Cortex of kidney (tissue), 1 donor: Measurements from ENCODE around the gene TET2.

Experiments
- DNase-seq: peaks from one replicate; lab custom pipeline; 2025; lab: John Stamatoyannopoulos, UW

TET2 gene

DNA sequence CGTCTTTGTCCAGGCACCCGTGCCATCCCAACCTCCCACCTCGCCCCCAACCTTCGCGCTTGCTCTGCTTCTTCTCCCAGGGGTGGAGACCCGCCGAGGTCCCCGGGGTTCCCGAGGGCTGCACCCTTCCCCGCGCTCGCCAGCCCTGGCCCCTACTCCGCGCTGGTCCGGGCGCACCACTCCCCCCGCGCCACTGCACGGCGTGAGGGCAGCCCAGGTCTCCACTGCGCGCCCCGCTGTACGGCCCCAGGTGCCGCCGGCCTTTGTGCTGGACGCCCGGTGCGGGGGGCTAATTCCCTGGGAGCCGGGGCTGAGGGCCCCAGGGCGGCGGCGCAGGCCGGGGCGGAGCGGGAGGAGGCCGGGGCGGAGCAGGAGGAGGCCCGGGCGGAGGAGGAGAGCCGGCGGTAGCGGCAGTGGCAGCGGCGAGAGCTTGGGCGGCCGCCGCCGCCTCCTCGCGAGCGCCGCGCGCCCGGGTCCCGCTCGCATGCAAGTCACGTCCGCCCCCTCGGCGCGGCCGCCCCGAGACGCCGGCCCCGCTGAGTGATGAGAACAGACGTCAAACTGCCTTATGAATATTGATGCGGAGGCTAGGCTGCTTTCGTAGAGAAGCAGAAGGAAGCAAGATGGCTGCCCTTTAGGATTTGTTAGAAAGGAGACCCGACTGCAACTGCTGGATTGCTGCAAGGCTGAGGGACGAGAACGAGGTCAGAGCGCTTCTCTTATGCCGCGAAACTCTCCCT, at the start of gene TET2:
Gene TET2 (plus strand): TSS at position 601 of the 740 bp plus-strand sequence. CDS start 87,067 bp downstream, outside the sequence.
- DNase-seq, result peak; percentile 51

DNA sequence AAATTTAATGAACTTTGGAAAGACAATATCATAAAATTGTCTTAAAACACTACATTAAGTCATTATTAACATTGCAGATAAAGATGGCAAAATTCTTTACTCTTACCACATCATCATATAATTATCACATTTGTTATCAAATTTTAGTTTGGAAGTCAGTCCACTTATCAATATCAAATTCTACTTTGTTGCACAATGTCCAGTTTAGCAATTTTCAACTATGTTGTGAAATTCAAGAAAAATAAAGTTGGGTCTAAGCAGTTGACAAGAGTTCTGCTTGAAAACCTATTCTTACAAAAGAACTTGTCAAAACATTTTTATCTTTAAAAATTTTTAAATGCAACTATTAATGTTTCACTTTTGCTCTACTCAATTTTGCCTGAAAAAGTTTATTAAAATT, 44.7 kb upstream of the TET2 start:
- DNase-seq, result no peak

DNA sequence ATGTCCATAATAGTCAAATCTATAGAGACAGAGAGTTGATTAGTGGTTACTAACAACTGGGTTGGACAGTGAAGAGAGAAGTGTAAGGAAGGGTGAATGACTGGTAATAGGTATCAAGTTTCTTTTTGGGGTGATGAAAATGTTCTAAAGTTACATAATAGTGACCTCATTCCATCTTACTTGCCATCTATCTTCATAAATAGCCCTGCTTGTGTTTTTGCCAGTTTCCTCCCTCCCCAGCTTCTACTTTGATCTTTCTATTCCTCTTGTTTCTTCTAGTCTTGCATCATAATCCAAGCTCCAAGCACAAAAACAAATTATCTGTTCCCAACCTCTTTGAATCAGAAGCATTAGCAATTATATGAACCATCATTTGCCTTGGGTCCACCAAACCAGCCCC, 40.2 kb upstream of the TET2 start:
- no peak for DNase-seq

DNA sequence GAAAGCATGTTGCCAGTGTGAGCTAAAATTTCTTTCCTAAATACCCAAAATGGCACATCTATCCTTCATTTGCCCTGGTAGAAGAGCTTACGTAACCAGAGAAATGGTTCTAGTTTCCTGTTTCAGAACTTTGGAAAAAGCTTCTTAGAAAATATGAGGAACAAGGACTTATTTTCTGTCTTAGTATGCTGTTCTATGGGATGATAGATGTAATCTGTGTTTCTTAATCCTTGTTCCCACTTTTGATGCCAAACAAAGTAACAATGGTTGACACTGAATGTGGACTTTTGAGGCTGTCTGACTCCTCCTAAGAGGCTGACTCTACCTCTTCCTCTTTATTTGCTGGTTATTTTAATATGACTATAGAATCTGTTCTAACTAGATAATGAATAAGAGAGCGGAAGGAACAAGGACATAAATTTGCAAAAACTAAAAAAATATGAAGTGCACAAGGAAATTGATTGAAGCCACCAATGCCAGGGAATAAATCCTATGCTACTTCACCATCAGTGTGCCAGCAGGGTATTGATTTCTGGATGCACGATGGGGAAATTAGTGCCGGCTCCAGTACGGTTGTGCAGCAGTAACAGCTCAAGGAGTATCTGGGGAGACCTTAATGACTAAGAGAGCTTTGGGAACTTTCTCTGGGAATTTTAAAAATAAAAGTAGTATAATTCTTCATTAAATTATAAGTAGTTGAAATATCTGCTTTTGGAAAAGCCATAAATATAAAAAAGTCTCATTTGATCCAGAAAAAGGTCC, 39.4 kb upstream of the TET2 start:
- DNase-seq, result no peak

- no peak for DNase-seq
Observed at GRCh38 chr4:105108971-105109370, 37.7 kb upstream of the TET2 start.

DNA sequence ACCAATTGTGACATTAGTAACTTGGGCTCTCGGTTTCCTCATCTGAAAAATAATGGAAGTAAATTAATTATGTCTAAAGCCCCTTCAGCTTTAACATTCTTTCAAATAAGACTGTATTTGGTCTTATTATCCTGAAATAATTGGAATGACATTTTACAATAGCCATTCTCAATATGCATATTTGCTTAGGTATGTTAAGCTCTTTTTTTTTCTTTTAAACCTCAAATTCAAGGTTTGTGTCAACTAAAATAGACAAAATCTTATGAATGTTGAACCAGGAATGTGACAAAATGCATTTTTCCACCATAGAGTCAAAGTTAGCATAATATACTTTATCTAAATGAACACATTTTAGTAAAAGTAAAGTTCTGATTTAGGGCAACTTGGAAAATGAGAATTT, 34.4 kb upstream of the TET2 start:
- DNase-seq, result no peak

GRCh38 chr4:105113800-105114199, 32.9 kb upstream of the TET2 start:
- no peak for DNase-seq

DNA sequence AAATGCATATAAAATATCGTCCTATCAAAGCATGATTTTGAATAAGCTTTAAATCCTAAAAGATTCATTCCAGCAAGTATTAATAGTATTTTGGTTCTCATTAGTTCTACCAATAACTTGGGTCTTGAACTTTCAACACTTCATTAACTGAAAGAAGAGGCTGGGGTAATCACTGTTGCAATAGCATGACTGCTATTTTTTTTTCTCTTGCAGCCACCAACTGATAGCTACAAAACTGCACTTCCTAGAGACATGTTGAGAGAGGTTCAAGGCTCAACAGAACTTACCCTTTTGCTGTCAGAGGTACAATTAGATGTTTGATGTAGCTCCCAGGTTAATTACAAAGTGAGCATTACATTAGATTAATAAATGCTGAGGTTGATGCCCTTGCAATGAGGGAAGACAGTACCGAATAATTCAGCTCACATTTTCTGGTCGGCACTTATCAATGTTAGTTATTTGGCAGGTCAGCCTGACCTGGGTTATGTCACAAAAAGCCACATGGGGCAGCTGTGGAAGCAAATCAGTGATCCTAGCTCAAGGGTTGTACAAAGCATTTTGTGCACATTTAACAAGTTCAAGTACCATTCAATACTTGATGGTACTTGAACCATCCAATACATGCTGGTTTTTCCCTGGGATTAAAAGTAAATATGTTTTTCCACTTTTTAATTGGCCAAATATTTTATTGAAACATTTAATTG, 29.9 kb upstream of the TET2 start:
- no peak for DNase-seq

DNA sequence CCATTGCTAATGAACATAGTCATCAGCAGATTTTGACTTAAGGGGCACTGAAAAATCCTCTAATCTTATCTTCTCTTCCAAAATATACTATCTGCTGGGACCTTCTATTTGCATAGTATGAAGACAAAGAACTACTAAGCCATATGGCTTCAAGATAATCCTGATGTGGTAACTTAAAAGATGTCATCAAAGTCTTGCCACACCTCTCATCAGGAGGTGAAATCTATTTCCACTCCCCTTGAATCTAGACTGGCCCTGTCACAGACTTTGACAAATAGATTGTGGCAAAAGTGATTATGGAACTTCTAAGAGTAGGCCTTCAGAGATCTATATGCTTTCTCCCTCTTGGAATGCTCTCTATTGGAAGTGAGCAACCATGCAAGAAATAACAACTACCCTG, 27.3 kb upstream of the TET2 start:
- DNase-seq, result no peak

DNA sequence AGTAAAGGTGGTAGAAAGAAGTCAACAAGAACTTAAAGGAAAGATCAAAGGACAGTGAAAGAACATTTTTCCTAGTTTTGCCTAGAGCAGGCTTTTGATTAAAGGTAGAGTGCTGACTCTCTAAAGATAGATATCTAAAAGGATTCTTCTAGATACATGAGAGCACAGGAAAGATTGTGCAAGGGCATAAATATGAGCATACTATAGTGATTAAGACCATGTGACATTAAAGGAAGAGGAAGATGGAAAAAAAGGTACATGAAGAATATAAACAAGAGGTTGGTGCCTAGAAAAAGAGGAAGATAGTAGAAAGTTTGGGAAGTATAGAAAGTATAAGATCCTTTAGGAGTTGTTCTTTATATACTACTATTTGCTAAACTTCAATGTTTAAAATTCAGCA, 26.1 kb upstream of the TET2 start:
- DNase-seq, result no peak

GRCh38 chr4:105122350-105122749, 24.3 kb upstream of the TET2 start:
- no peak for DNase-seq

- no peak for DNase-seq
Observed at GRCh38 chr4:105126311-105127169, 20.1 kb upstream of the TET2 start.

- no peak for DNase-seq
Observed at GRCh38 chr4:105127170-105127445, 19.6 kb upstream of the TET2 start.

GRCh38 chr4:105128208-105128607, 18.5 kb upstream of the TET2 start:
- no peak for DNase-seq

DNA sequence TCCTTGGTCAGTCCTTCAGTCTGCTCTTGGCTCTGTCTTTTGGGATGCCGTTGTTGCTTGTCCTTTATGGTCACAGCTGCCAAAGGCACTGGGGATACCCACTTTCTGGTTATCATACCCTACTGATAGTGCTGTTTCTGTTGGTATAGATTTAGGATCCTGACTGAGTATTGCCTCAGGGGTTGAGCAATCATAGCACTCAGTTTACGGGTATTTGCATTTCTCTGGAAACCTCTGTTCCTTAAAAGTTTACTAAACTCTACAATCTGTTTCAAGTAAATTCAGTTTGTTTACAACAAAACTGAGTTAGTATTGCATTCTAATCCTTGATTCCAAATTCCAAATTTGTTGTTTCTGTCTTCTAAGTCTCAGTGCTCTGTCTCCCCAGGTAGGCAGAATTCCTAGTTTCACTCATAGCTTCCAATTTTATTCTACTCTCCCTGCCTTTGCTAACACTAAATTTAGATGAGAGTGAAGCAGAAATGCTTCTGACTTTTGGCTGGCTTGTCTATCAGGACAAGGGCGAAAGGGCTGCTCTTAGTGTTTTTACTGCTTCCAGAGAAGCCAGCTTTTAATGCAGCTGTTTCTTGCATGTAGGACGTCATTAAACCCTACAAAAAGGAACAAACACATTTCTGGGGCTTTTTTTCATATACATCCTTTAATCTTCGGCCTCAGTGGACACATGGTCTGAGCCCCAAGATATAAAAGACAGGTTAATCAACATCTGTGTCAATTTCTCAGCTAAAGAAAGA, 17.2 kb upstream of the TET2 start:
- DNase-seq, result no peak

DNA sequence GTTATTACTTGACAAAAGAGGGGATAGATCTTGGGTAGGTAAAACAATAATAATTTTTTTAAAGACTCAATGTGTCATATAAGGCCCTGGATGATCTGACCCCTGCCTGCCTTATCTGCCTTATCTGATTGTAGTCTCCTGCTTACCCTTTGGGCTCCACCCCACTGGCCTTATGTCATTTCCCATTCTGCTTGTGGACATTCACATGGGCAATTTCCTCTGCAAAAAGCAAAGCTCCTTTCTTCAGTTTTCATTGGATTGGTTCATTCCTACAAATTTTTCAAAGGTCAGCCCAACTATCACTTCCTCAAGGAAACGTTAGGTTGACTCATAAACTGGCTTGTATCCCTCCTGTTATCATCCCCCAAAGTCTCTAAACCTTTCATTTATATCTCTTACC, 15.7 kb upstream of the TET2 start:
- no peak for DNase-seq

GRCh38 chr4:105133976-105134375, 12.7 kb upstream of the TET2 start:
- DNase-seq, result no peak

DNA sequence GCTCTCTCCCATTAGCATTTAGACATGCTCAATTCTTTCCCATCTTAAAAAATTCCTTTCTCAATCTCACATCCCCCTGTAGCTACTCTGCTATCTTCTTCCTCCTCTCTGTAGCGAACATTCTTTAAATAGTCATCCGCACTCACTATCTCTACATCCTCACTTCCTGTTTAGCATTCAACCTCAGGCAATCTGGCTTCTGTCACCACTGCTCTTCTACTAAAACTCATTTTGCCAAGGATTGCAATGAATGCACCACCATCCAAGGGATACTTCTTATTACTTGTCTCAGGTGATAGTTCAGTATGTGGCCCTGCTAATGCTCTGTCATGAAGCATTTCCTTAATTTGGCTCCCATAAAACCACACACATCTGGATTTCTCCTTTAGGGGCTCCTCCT, 10.9 kb upstream of the TET2 start:
- DNase-seq, result no peak

DNA sequence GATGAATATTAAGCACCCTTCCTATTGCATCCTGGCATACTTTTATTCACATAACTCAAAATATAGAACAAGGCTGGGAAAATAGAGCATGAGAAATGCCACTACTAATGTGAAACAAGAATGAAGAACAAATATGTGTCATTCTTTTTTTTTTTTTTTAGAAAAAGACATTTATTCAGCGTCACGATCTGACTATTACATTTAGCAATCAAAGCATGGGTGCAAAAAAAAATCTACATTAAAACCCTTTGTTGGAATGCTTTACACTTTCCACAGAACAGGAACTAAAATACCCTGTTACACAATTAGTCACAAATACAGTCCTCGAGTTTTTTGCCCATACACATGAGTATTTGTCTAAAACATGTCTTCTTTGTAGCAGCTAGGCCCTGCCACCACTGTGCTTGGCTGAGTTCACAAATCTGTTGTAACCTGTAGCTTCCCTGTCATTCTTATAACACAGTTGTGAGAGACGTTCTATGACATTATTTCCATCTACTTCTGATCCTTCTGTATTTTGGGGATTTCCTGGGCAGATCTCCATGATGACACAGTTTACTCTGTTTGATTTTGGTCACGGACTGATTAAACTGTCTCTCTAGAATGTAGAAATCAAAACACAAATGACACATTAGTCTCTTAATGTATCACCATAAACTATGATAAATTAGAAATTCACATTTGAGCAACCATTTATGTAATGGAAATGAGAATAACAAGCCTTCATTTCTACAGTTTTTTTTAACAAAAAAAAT, 9.4 kb upstream of the TET2 start:
- DNase-seq, result no peak

DNA sequence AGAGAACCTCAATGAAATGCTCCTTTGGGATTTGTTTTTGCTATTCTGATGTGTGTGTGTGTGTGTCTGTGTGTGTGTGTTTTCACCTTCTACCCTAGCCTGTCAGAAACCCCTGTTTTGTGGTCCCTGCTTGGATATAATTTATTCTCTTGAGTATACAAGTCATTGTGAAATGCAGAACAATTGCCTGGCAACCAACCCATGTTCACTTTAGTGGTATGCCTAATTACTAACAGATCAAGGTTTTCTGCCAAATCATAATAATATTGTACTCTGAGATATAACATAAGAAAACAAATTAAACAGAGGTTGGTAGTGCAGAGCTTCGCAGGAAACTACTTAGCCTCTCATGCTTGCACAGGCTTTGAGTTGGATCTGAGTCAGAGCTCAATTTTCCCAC, 7.0 kb upstream of the TET2 start:
- DNase-seq, result no peak
